ENCODE data around the gene DPEP3.

DNA sequence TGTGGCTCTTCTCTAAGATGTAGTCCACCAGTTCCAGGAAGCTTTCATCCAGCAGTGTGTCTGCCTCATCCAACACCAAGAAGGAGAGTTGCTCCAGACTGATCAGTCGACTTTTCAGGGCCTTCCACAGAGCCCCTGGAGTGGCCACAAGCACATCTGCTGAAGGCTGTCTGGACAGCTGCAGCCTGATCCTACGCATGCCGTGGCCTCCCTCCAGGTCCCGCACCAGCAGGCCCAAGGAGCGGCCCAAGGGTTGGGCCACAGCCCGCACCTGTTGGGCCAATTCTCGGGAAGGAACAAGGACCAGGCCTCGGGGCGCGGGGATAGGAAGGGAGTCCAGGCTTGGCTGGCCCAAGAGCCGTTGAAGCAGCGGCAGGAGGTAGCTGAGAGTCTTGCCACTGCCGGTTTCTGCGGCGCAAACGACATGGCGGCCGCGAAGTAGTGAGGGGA lies 42.0 kb upstream of the DPEP3 start:
- TF ChIP-seq EZH2 (IDR thresholded peaks at IDR 0.05; ENCODE audit: insufficient read depth, poor library complexity, severe bottlenecking) = no peak
- no peak for TF ChIP-seq EZH2phosphoT487 (IDR thresholded peaks at IDR 0.05; ENCODE audit: insufficient read depth, low read depth)

Data from GM23248 (cell line).